ENCODE measurements around the gene RPS6KA2.

RPS6KA2 gene

DNA sequence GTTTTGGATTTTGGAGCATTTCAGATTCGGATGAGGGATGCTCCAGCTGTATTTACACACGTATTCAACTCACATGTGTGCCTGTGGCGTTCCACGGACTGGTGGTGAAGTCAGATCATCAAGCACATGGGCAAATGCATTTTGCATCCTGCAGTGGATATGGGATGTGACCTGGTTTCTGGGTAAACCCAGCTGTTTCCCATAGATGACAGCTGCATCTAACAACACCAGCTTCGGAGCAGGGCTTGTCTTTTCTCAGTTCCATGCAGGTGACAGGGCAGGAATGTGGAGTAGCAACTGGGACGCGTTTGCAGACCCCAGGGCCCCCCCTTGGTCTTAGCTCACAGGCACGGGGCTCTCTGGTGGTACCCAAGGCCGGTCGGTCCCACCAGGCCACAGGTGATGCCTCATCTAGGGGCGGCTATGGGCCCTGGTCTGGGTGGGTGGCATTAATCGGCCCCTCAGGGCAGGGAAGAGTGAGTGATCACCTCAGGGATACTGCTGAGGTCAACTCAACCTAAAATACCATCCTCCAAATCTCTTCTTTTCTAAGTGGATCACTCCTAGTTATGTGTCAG lies 123.8 kb downstream of the RPS6KA2 start:
- in situ Hi-C loops (cut with HindIII; ENCODE audit: low pct_ligation_motif_present, low pct_unique_long_range_greater_than_20kb, low sequenced_read_pairs) = no loop called here
- DNase-seq = no peak

DNA sequence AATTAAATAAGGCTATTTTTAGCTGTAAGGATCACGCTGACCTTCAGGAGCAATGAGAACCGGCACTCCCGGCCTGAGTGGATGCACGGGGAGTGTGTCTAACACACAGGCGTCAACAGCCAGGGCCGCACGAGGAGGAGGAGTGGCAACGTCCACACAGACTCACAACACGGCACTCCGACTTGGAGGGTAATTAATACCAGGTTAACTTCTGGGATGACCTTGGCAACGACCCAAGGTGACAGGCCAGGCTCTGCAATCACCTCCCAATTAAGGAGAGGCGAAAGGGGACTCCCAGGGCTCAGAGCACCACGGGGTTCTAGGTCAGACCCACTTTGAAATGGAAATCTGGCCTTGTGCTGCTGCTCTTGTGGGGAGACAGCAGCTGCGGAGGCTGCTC lies 124.6 kb downstream of the RPS6KA2 start:
- in situ Hi-C loops (cut with HindIII; ENCODE audit: low pct_ligation_motif_present, low pct_unique_long_range_greater_than_20kb, low sequenced_read_pairs) = no loop called here
- DNase-seq = no peak

DNA sequence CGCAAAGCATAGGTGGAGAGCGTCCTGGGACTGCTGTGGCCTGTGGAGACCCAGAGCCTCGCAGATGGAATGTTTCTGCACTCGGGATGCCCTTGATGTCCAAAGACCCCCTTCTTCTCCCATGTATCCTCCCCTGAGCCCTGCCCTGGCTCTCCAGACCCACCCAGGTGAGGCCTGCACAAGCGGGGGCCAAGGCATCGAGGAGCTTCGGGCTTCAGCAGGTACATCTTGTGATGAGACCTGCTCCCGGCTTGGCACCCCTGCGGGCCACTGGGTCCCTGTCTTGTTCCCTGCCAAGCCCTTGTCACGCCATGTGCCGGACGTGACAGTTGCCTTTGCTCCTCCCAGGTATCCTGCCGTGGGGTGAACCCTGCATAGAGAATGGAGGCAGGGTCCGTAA lies 125.8 kb downstream of the RPS6KA2 start:
- in situ Hi-C loops (cut with HindIII; ENCODE audit: low pct_ligation_motif_present, low pct_unique_long_range_greater_than_20kb, low sequenced_read_pairs) = no loop called here
- no peak for DNase-seq

DNA sequence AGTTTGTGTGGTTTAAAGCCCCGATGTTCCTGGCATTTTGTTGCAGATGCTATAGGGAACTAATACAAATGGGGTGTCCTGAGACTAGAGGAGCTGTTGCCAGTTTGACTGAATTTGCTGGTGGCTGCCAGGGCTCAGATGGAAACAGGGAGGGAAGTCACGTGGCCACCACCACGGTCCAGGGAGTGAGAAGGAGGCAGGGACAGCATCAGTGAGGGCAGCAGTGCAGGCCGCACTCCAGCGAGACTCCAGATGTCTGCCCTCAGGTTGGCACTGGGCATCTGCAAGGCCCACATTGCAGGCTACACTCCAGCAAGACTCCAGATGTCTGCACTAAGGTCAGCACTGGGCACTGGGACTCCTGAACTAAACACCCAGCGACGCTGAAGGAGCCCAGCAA lies 126.8 kb downstream of the RPS6KA2 start:
- in situ Hi-C loops (cut with HindIII; ENCODE audit: low pct_ligation_motif_present, low pct_unique_long_range_greater_than_20kb, low sequenced_read_pairs) = no loop called here
- no peak for DNase-seq

DNA sequence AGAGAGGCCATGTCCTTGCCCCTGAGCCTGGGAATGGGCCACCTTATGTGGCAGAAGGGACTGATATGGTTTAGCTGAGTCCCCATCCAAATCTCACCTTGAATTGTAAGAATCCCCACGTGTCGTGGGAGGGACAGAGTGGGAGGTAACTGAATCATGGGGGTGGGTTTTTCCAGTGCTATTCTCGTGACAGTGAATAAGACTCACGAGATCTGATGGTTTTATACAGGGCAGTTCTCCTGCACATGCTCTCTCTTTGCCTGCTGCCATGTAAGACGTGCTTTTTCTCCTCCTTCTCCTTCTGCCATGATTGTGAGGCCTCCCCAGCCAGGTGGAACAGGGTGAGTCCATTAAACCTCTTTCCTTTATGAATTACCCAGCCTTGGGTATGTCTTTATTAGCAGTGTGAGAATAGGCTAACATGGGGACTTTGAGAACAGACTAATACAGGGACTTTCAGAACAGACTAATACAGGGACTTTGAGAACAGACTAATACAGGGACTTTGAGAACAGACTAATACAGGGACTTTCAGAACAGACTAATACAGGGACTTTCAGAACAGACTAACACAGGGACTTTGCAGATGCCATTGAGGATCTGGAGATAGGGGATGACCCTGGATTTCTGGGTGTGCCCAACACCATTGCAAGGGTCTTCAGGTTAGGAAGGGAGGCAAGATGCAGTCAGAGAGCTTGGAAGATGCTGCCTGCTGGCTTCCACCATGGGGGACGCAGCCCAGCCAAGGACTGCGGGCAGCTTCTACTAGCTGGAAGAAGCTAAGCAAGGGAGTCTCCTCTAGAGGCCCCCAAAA lies 127.5 kb downstream of the RPS6KA2 start:
- in situ Hi-C loops (cut with HindIII; ENCODE audit: low pct_ligation_motif_present, low pct_unique_long_range_greater_than_20kb, low sequenced_read_pairs) = no loop called here
- DNase-seq = no peak

DNA sequence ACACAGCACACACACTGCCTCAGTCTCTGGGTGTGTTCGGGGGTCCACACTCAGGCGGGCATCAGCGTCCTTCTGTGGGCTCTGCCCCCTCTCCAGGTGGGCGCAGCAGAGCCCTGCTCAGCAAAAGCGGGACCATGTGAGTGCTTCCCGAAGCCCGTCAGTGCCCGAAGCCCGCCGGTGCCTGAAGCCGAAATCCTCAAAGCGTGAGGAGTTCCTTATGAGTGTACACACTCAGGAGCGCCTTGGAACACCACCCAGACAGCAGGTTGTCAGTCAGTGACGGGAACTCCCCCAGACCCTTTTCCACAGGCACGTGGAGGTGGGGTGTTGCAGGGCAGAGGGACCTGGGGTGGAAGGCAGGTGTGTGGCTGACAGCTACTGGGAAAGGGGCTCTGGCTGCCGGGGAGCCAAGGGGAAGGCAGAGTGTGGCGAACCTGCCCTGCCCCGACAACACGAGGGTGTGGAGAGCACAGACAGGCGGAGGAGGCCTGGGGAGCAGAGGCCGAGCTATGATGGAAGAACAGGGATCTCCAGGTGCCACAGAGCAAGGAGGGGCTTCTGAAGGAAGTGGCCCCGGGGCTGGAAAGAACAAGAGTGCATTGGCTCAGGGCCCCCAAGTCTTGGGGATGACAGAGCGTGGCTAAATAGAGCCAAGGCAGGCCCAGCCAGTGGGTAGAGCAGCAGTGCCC lies 128.2 kb downstream of the RPS6KA2 start:
- DNase-seq = no peak
- in situ Hi-C loops (cut with HindIII; ENCODE audit: low pct_ligation_motif_present, low pct_unique_long_range_greater_than_20kb, low sequenced_read_pairs) = no loop called here

DNA sequence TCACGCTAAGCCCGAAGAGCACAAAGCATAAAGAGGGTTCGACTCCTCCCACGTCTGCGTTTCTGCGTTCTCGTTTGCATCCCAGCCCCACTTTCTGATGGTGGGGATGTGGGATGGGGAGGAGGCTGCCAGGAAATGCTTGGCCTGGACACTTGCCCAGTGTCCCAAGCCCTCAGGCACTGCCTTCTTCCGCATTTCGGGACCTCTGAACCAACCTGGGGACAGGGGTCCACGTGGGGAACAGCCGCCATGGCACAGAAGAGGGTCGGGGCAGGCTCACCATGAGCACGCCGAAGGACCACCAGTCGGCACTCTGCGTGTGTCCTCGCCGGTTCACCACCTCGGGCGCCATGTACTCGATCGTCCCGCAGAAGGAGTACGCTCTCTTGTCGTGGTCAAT lies 128.8 kb downstream of the RPS6KA2 start:
- no peak for DNase-seq
- in situ Hi-C loops (cut with HindIII; ENCODE audit: low pct_ligation_motif_present, low pct_unique_long_range_greater_than_20kb, low sequenced_read_pairs) = no loop called here

DNA sequence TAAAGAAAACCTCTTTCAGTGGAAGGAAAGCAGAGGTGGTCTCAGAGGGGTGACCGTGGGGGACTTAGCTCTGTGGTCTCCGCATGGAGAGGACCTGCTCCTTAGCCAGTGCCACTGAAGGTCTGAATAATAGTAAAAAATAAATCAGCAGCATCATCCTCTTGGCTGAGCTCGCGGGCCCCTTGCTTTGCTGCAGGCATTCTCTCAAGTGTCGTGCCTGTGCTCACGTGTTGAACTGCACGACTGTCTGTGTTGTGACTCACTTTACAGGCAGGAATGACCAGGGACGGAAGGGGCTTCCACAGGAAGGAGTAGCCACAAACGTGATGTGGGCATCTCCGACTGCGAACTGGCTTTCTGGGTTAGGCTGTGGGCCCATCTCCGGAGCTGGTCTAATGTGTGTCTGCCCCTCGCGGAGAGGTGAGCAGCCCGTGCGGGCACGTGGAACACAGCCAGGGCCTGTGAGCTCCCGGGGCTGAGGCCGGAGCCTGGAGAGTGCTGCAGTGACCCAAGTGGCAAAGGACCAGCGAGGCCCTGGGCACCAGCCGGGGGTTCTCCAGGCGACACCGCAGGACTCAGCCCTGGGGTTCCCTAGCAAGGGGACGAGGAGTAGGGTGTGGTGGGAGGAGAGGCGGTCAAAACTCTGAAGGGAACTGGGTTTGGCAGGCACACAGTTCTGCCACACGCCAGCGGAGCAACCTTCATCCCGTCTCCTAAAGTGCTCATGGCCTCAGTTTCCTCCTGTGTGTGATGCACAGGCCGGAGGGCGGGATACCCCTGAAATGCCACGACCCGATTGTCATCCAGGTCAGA lies 129.8 kb downstream of the RPS6KA2 start:
- DNase-seq = no peak
- in situ Hi-C loops (cut with HindIII; ENCODE audit: low pct_ligation_motif_present, low pct_unique_long_range_greater_than_20kb, low sequenced_read_pairs) = no loop called here

DNA sequence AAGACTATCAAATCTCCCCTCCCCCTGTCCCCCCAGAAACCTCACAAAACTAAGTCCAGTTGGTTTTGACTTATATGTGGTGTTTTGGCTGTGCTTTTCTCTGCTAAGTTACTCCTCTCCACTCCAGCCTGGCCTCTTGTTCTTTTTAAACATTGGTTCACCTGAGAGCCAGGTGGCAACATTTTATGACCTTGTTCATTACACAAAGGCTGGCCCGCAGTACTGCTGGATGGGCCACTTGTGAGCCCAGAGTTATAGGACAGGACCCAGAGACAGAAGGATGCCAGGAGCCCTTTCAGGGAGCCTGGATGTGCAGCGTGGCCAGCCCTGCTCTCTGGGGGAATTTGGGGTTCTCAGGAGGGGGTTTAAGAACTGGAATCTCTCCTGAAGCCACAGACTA lies 130.6 kb downstream of the RPS6KA2 start:
- in situ Hi-C loops (cut with HindIII; ENCODE audit: low pct_ligation_motif_present, low pct_unique_long_range_greater_than_20kb, low sequenced_read_pairs) = no loop called here

DNA sequence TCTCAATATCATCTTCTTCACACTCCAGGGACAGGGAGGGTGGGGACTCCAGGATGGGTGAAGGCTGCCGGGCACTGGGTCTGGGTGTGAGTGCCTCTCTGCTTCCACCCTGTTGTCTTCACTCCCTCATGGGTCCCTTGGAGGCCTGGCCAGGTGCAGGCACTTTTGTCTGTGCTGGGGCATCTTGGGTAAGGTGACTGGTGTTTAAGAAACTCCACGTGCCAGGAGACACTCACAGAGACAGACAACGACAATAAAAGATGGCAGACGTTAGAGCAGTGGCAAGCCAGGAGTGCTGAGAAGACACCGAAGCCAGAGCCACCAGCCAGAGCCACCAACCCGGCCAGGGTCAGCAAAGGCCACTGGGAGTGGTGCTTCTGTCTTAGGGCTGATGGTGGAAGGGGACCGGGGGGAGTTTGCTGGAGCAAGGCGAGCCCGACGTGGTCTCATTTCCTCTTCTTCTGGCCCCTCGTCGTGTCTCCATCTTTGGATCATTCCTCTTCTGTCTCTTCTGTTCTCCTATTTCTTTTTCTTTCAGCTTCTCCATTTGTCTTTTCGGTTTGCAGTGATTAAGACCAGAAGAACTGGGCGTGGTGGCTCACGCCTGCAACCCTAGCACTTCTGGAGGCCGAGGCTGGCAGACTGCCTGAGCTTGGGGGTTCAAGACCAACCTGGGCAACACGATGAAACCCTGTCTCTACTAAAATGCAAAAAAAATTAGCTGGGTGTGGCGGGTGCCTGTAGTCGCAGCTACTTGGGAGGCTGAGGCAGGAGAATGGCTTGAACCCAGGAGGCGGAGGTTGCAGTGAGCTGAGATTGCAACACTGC lies 131.3 kb downstream of the RPS6KA2 start:
- in situ Hi-C loops (cut with HindIII; ENCODE audit: low pct_ligation_motif_present, low pct_unique_long_range_greater_than_20kb, low sequenced_read_pairs) = no loop called here
- DNase-seq = no peak

More for the DNA sequence above, 130.6 kb downstream of the RPS6KA2 start:
- DNase-seq = no peak

DNA sequence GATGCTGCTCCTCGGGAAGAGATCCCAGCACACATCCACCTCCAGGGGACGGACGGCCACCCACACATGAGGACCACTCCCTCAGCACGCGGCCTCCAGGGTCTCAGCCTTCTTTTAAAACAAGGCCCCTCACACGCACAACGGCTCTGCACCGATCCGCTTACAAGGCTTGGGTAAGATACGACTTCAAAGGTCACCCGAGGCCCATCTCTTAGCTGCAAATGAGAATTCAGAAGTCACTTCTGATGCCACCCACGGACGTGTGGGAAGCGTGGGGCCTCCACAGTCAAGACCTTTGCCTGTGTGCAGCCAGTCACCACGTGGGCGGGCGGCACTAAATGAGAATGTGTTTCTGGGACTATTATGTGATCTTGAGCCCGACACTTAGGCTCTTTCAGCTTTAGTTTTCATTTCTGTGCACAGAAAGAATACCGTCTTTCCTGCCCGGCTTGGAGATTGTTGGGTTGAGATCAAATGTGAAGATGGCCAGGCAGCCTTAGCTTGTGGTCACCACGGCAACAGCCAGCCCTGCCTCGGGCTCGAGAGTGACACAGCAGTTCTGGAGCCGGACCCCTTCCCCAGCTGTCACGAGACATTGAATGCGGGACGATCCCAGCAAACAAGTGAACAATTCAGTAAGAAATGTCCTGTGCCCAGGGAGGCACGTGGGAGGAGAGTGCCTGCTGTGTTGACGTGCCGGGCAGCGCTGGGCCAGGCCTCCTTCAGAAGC lies 132.1 kb downstream of the RPS6KA2 start:
- in situ Hi-C loops (cut with HindIII; ENCODE audit: low pct_ligation_motif_present, low pct_unique_long_range_greater_than_20kb, low sequenced_read_pairs) = no loop called here
- DNase-seq = no peak

DNA sequence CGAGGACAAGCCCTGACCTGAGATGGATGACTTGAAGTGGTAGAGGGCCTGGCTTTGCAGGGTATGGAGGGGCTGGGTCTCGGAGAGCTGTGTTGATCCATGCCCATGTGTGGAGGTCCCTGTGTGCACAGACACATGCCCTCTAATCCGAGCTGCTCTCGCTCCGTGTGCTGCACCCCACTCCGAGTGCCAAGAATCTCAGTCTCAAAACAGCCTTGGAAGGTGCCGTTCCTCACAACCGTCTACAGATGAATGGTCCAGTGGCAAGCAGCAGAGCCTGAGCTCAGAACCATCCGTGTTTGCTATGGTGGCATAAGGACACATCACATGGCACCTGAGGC lies 133.0 kb downstream of the RPS6KA2 start:
- in situ Hi-C loops (cut with HindIII; ENCODE audit: low pct_ligation_motif_present, low pct_unique_long_range_greater_than_20kb, low sequenced_read_pairs) = no loop called here
- DNase-seq = no peak

DNA sequence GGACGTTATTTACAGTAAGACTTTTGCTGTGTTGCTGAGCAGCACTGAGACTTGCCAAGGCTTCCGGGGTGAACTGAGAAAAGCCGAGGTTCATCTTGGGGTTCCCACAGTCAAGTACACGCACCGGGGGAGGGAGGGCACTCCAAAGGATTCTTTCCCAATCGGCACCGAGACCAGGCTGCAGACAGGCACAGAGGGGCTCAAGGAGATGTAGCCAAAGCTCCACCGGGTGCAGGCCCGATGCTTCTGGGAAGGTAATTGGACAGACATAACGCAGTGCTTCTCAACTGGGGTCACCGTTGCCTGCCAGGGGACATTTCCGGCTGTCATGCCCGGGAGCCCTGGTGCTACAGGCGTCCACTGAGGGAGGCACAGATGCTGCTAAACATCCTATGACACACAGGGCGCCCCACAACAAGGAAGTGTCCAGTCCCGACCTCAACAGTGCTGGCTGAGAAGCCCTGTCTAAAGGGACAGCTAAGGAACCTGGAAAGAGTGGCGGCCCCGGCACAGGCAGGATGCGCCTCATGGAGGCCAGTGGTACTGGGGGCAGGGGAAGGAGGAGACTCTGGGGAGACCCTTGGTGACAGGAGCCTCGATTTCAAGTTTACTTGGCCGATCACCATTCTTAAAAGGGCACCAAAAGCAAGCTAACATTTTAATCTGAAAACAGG lies 133.5 kb downstream of the RPS6KA2 start:
- in situ Hi-C loops (cut with HindIII; ENCODE audit: low pct_ligation_motif_present, low pct_unique_long_range_greater_than_20kb, low sequenced_read_pairs) = no loop called here
- no peak for DNase-seq

DNA sequence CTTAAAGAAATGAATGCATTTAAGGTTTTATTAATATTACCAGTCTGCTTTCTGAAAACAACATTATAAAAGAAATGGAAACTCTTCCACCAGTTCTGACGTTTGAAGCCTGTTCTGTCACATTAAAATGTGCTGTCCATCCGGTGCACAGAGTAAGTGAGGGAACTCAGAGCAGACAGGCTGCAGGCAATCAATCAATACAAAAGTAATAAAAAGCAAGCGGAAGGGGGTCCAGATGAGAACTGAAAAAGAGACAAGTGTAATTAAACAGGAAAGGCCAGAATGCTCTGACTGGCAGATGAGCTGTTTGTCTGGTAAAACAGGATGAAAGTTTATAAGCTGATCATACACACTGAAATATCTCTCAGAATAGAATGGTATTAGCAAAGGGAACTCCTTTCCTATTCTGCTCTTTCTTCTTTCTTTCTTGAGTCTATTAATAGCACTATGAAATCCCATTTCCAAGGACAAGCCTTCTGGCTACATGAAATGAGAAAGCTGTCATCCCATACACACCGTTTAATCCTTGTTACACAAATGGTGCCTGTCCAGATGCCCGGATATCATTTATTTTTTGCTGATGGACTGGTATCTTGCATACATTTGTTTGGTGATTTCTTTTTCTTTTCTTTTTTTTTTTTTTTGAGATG lies 134.8 kb downstream of the RPS6KA2 start:
- no peak for DNase-seq
- in situ Hi-C loops (cut with HindIII; ENCODE audit: low pct_ligation_motif_present, low pct_unique_long_range_greater_than_20kb, low sequenced_read_pairs) = no loop called here

DNA sequence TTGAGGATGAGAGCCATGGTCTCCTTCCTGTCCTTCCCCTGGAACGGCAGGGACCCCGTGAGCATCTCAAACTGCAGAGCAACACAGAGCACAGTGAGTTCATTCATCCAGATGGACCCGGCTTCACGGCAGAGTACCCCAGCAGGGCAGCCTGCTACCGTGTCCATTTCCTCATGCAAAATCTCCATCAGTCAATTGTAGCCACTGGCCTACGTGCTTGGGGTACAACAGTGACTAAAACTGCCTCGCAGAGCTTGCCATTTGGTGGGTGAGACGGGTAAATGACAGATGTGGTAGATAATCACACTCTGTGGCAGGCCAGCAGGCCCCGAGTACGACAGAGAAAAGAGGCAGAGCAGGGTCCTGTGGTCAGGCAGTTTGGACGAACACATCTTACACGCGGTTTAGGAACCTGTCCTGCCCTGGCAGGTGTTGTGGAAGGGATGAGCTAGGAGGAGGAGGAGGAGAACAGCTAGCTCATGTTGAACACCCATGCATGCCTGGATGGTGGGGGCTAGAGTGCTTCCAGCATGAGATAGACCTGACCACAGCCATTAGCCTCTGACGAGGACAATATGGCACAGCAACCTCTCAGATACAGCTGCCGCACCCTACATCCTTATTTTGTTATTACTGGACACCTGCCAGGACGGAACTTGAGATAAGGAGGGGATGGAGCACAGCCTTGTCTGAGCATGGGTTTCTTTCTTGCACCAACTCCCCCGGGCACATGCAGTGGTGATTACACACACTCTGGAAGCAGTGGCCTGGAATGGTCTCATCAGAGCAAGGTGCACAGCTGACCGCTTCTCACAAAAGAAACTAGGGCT lies 136.2 kb downstream of the RPS6KA2 start:
- in situ Hi-C loops (cut with HindIII; ENCODE audit: low pct_ligation_motif_present, low pct_unique_long_range_greater_than_20kb, low sequenced_read_pairs) = no loop called here
- DNase-seq = no peak
